ENCODE data around the gene TNP1.

DNA sequence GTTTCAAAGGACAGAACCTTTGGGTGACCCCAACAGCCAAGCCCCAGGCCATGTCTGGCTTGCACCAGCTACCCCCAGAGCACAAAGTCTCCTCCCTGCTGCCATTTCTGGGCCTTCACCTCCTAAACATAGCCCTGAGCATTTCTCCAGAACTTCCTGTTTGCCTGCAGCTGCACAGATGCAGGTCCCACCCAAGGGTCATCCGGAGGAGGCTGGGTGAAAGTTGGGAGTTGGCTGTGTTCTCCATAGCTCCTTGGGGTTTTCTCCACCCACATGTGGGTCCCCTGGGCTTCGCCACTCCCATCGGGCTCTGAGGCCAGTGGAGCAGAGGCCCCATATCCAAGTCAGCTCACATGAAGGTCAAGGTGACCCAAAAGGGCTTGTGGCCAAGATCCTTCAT, 4.3 kb downstream of the TNP1 start:
- TF ChIP-seq, protein P1, sequence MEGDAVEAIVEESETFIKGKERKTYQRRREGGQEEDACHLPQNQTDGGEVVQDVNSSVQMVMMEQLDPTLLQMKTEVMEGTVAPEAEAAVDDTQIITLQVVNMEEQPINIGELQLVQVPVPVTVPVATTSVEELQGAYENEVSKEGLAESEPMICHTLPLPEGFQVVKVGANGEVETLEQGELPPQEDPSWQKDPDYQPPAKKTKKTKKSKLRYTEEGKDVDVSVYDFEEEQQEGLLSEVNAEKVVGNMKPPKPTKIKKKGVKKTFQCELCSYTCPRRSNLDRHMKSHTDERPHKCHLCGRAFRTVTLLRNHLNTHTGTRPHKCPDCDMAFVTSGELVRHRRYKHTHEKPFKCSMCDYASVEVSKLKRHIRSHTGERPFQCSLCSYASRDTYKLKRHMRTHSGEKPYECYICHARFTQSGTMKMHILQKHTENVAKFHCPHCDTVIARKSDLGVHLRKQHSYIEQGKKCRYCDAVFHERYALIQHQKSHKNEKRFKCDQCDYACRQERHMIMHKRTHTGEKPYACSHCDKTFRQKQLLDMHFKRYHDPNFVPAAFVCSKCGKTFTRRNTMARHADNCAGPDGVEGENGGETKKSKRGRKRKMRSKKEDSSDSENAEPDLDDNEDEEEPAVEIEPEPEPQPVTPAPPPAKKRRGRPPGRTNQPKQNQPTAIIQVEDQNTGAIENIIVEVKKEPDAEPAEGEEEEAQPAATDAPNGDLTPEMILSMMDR (IDR thresholded peaks at IDR 0.05): no peak
- TF ChIP-seq POLR2A (IDR thresholded peaks at IDR 0.05): no peak

All from testis (tissue), 2 donors.